ENCODE results near the gene NUDT22. TPM values are rescaled to one million over a fixed set of nuclear protein-coding genes. Genes with fewer than 3 reads are reported as not detected.

Gene NUDT22
- total RNA-seq, 1 donor from 2014 or later: 35.6 TPM

GRCh38 chr11:64276653-64277431 is 50.8 kb downstream of the NUDT22 start:
- no peak for DNase-seq (ENCODE audit: low spot score in 2 of 2, unreplicated experiment in 2 of 2)
- Mint-ChIP-seq H3K36me3 (peaks cover 8% of the 10 kb centered on the region), H3K4me1 (peaks cover 3% of the 10 kb centered on the region), H3K27ac (no peak overlapping the region), H3K27me3 (ENCODE audit: low read depth) (no peaks in the 10 kb centered on the region), H3K9me3 (no peaks in the 10 kb centered on the region), H3K4me3 (no peak overlapping the region)
- no peak for TF ChIP-seq CTCF (IDR thresholded peaks at IDR 0.05; ENCODE audit: unreplicated experiment)

GRCh38 chr11:64278576-64279190 is 52.6 kb downstream of the NUDT22 start:
- Mint-ChIP-seq H3K4me1 (peaks cover 2% of the 10 kb centered on the region), H3K27me3 (ENCODE audit: low read depth) (no peaks in the 10 kb centered on the region), H3K9me3 (no peaks in the 10 kb centered on the region), H3K36me3 (peaks cover 11% of the 10 kb centered on the region), H3K27ac (no peak overlapping the region), H3K4me3 (no peak overlapping the region)
- no peak for DNase-seq (ENCODE audit: low spot score in 2 of 2, unreplicated experiment in 2 of 2)
- TF ChIP-seq CTCF (IDR thresholded peaks at IDR 0.05; ENCODE audit: unreplicated experiment): no peak

Other genes with a start within 250 kb of the NUDT22 start
- 98.0 to 99.7 TPM (median 98.7 TPM) in 3 replicates for gene OTUB1, start 239.8 kb upstream of the NUDT22 start, total RNA-seq
- 7.1 to 7.9 TPM (median 7.3 TPM) in 3 replicates for gene FLRT1, start 190.3 kb upstream of the NUDT22 start, total RNA-seq
- 39.0 to 44.0 TPM (median 39.4 TPM) in 3 replicates for gene MACROD1, start 60.2 kb upstream of the NUDT22 start, total RNA-seq
- gene STIP1, start 40.1 kb upstream of the NUDT22 start, total RNA-seq: 127 to 133 TPM (median 131 TPM) in 3 replicates
- 4.8 to 8.4 TPM (median 5.9 TPM) in 3 replicates for gene FERMT3, start 19.6 kb upstream of the NUDT22 start, total RNA-seq
- 38.9 to 41.1 TPM (median 40.9 TPM) in 3 replicates for gene TRPT1, start 88 bp upstream of the NUDT22 start, total RNA-seq
- gene DNAJC4, start 4.3 kb downstream of the NUDT22 start, total RNA-seq: 43.6 to 49.4 TPM (median 45.0 TPM) in 3 replicates
- gene VEGFB, start 8.3 kb downstream of the NUDT22 start, total RNA-seq: 83.2 to 90.1 TPM (median 85.8 TPM) in 3 replicates
- gene FKBP2, start 14.8 kb downstream of the NUDT22 start, total RNA-seq: 35.5 to 40.2 TPM (median 36.4 TPM) in 3 replicates
- 119 to 131 TPM (median 124 TPM) in 3 replicates for gene PPP1R14B, start 20.7 kb downstream of the NUDT22 start, total RNA-seq
- 34.9 to 35.7 TPM (median 35.7 TPM) in 3 replicates for gene PLCB3, start 25.3 kb downstream of the NUDT22 start, total RNA-seq
- 50.2 to 53.1 TPM (median 52.2 TPM) in 3 replicates for gene BAD, start 58.4 kb downstream of the NUDT22 start, total RNA-seq
- gene GPR137, start 59.6 kb downstream of the NUDT22 start, total RNA-seq: 43.8 to 45.1 TPM (median 44.6 TPM) in 3 replicates
- 0.22 to 0.58 TPM (median 0.27 TPM) in 3 replicates for gene KCNK4, start 65.0 kb downstream of the NUDT22 start, total RNA-seq
- gene CATSPERZ, start 74.1 kb downstream of the NUDT22 start, total RNA-seq: 0.47 TPM in 1 of 3 replicates, not detected in the others
- 23.2 to 26.6 TPM (median 26.4 TPM) in 3 replicates for gene ESRRA, start 79.2 kb downstream of the NUDT22 start, total RNA-seq
- 178 to 201 TPM (median 184 TPM) in 3 replicates for gene TRMT112, start 91.3 kb downstream of the NUDT22 start, total RNA-seq
- gene PRDX5, start 91.8 kb downstream of the NUDT22 start, total RNA-seq: 134 to 139 TPM (median 139 TPM) in 3 replicates
- gene CCDC88B, start 113.9 kb downstream of the NUDT22 start, total RNA-seq: 10.1 to 12.0 TPM (median 11.5 TPM) in 3 replicates
- gene RPS6KA4, start 132.9 kb downstream of the NUDT22 start, total RNA-seq: 27.6 to 30.1 TPM (median 30.1 TPM) in 3 replicates